Kidney tubule cell (primary cell): Measurements from ENCODE around the gene SRSF8.

Experiments
- DNase-seq: peaks from one replicate; pipeline ENCODE4 v3.0.0-alpha.2; 2018; ENCODE audit warnings: low spot score

SRSF8 gene

GRCh38 chr11:95068549-95068948, 1.8 kb downstream of the SRSF8 start:
- DNase-seq: peak; percentile 96

- no peak for DNase-seq
Measured at GRCh38 chr11:95070471-95070870, 3.8 kb downstream of the SRSF8 start.

- peak; percentile 63 for DNase-seq
Measured at GRCh38 chr11:95072948-95073347, 6.2 kb downstream of the SRSF8 start.

GRCh38 chr11:95074792-95075563, 8.3 kb downstream of the SRSF8 start:
- DNase-seq: peak; percentile 68

GRCh38 chr11:95076416-95076815, 9.7 kb downstream of the SRSF8 start:
- peak; percentile 70 for DNase-seq

- no peak for DNase-seq
Measured at GRCh38 chr11:95076981-95077380, 10.3 kb downstream of the SRSF8 start.

- peak; percentile 74 for DNase-seq
Measured at GRCh38 chr11:95078526-95078925, 11.8 kb downstream of the SRSF8 start.

- no peak for DNase-seq
Measured at GRCh38 chr11:95081010-95081409, 14.3 kb downstream of the SRSF8 start.

GRCh38 chr11:95081412-95081811, 14.7 kb downstream of the SRSF8 start:
- no peak for DNase-seq

GRCh38 chr11:95082576-95083001, 15.9 kb downstream of the SRSF8 start:
- no peak for DNase-seq

- peak; percentile 89 for DNase-seq
Measured at GRCh38 chr11:95084509-95084908, 17.8 kb downstream of the SRSF8 start.

- DNase-seq: peak; percentile 72
Measured at GRCh38 chr11:95085117-95085816, 18.5 kb downstream of the SRSF8 start.

- DNase-seq: peak; percentile 21
Measured at GRCh38 chr11:95086151-95086550, 19.4 kb downstream of the SRSF8 start.

GRCh38 chr11:95086836-95087570, 20.3 kb downstream of the SRSF8 start:
- DNase-seq: no peak

- DNase-seq: peak; percentile 26
Measured at GRCh38 chr11:95088946-95089619, 22.4 kb downstream of the SRSF8 start.

- peak; percentile 88 for DNase-seq
Measured at GRCh38 chr11:95089620-95090542, 23.2 kb downstream of the SRSF8 start, which contains the start of gene ENDOD1. Gene ENDOD1, plus strand, starts transcription at chr11:95089846. Its CDS starts 82 bp downstream, at chr11:95089928.

- no peak for DNase-seq
Measured at GRCh38 chr11:95091663-95092180, 25.0 kb downstream of the SRSF8 start.

- DNase-seq: peak; percentile 95
Measured at GRCh38 chr11:95092549-95093324, 26.0 kb downstream of the SRSF8 start.

- no peak for DNase-seq
Measured at GRCh38 chr11:95093548-95093947, 26.8 kb downstream of the SRSF8 start.
